A549 (cell line): ENCODE measurements around the gene UBE2E2.

Experiments
- CHD2 ChIP-seq: fragments of 150-350 bp; IDR thresholded peaks from 2 replicates; pipeline ENCODE4 v1.6.1; 2014; ENCODE audit warnings: low read length; ENCODE audit not compliant: partially characterized antibody
- EHMT2 ChIP-seq: fragments of 200-600 bp; sonication (generic); IDR thresholded peaks from 2 replicates; pipeline ENCODE4 v1.6.1; 2016; ENCODE audit warnings: antibody characterized with exemption, low read depth, mild to moderate bottlenecking, moderate library complexity
- GATA3 ChIP-seq: IDR thresholded peaks from 2 replicates; pipeline ENCODE4 v1.6.1; 2012; ENCODE audit warnings: borderline replicate concordance
- JUN ChIP-seq, 2 experiments: fragments of >200 bp; sonication (Bioruptor Twin); formaldehyde crosslinking; IDR thresholded peaks; 2 replicates in 1 of 2; 3 replicates in 1 of 2; pipeline ENCODE4 v1.6.1; 2016 to 2017
- JUNB ChIP-seq: fragments of >200 bp; sonication (Bioruptor Twin); formaldehyde crosslinking; IDR thresholded peaks from 2 replicates; pipeline ENCODE4 v1.6.1; 2016
- RCOR1 ChIP-seq: fragments of 150-350 bp; IDR thresholded peaks from 2 replicates; pipeline ENCODE4 v1.6.1; 2014; ENCODE audit warnings: antibody characterized with exemption, low read length, low read depth
- SREBF2 ChIP-seq: fragments of 450-650 bp; IDR thresholded peaks from 2 replicates; pipeline ENCODE4 v1.6.1; 2014; ENCODE audit warnings: mild to moderate bottlenecking, moderate library complexity
- TF ChIP-seq, protein P1 (sequence below): fragments of >200 bp; sonication (Bioruptor Twin); formaldehyde crosslinking; IDR thresholded peaks from 3 replicates; pipeline ENCODE4 v1.5.1; 2016
- TF ChIP-seq, protein P2 (sequence below): IDR thresholded peaks from 2 replicates; pipeline ENCODE4 v1.6.1; 2012

DNA sequence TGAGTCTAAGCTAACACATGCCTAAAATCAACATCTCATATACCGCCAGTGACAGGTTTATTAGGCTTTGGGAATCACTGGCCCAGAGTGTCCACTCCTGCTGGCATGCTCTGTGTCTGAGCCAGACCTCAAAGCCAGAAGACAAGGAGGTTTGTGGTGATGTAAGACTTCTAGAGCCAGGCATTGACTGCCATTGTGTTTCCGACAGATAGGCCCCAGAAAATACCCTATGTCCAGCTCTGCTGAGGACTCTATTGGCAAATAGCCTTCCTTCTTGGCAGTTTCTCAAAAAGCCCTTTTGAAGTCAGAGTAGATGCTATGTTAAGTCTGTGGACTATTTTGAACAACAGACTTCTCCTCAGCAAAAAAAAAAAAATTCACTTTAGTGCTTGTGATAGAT, 420.7 kb downstream of the UBE2E2 start:
- TF ChIP-seq, protein P1, sequence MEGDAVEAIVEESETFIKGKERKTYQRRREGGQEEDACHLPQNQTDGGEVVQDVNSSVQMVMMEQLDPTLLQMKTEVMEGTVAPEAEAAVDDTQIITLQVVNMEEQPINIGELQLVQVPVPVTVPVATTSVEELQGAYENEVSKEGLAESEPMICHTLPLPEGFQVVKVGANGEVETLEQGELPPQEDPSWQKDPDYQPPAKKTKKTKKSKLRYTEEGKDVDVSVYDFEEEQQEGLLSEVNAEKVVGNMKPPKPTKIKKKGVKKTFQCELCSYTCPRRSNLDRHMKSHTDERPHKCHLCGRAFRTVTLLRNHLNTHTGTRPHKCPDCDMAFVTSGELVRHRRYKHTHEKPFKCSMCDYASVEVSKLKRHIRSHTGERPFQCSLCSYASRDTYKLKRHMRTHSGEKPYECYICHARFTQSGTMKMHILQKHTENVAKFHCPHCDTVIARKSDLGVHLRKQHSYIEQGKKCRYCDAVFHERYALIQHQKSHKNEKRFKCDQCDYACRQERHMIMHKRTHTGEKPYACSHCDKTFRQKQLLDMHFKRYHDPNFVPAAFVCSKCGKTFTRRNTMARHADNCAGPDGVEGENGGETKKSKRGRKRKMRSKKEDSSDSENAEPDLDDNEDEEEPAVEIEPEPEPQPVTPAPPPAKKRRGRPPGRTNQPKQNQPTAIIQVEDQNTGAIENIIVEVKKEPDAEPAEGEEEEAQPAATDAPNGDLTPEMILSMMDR = no peak
- TF ChIP-seq JUN (IDR thresholded peaks at IDR 0.05) (no peak), CHD2 (no peak), RCOR1 (no peak), GATA3 (no peak), JUNB (no peak), EHMT2 (no peak), SREBF2 (no peak)
- TF ChIP-seq, protein P2, sequence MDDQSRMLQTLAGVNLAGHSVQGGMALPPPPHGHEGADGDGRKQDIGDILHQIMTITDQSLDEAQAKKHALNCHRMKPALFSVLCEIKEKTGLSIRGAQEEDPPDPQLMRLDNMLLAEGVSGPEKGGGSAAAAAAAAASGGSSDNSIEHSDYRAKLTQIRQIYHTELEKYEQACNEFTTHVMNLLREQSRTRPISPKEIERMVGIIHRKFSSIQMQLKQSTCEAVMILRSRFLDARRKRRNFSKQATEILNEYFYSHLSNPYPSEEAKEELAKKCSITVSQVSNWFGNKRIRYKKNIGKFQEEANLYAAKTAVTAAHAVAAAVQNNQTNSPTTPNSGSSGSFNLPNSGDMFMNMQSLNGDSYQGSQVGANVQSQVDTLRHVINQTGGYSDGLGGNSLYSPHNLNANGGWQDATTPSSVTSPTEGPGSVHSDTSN = no peak
